IMR-90 (cell line): ENCODE results near the gene GPR161. TPM values are rescaled to one million over a fixed set of nuclear protein-coding genes. Genes with fewer than 3 reads are reported as not detected.

ENCODE experiments used
- ATAC-seq: fragments of 200-7000 bp; cut with Tn5 transposase; 2 replicates; pipeline ENCODE4 v1.9.1; 2020; ENCODE audit warnings: low read depth, mild to moderate bottlenecking, moderate library complexity
- BruUV-seq: library from RNA; stranded (reverse); fragments of 400-500 nt; replicated peaks from 2 replicates; lab custom pipeline; 2021; lab: Mats Ljungman, UMichigan
- CTCF ChIA-PET: fragments of 300-600 bp; formaldehyde crosslinking; extraction: SDS; loops from one replicate; lab custom pipeline; 2021; ENCODE audit warnings: antibody characterized with exemption; lab: Yijun Ruan, JAX
- POLR2A ChIA-PET: fragments of 300-600 bp; sonication (Branson Sonifier 250); formaldehyde crosslinking; loops from one replicate; lab custom pipeline; 2022; ENCODE audit warnings: antibody characterized with exemption; ENCODE audit not compliant: unreplicated experiment; lab: Charles Lee
- DNase-seq: peaks from one replicate; pipeline ENCODE4 v3.0.0; 2013
- H2AFZ ChIP-seq: replicated peaks from 2 replicates; pipeline ENCODE3; 2013; ENCODE audit warnings: low read length, mild to moderate bottlenecking; ENCODE audit not compliant: poor library complexity
- H2AK5ac ChIP-seq: 2 replicates; pipeline ENCODE4 v1.6.1; 2013; ENCODE audit warnings: low read depth, low read length, inconsistent platforms
- H2AK9ac ChIP-seq: replicated peaks from 2 replicates; pipeline ENCODE3; 2013; ENCODE audit warnings: mild to moderate bottlenecking, low read depth, low read length, moderate library complexity; ENCODE audit not compliant: poor library complexity
- H2BK120ac ChIP-seq: 2 replicates; pipeline ENCODE4 v1.6.1; 2013; ENCODE audit warnings: low read depth, low read length, inconsistent platforms
- H2BK15ac ChIP-seq: 3 replicates; pipeline ENCODE4 v1.6.1; 2013; ENCODE audit warnings: low read depth, low read length, inconsistent platforms
- H2BK20ac ChIP-seq: 2 replicates; pipeline ENCODE4 v1.6.1; 2013; ENCODE audit warnings: low read depth, mild to moderate bottlenecking, inconsistent platforms, low read length, moderate library complexity
- H2BK5ac ChIP-seq: 2 replicates; pipeline ENCODE4 v1.6.1; 2013; ENCODE audit warnings: mild to moderate bottlenecking, low read depth, low read length, inconsistent platforms; ENCODE audit not compliant: poor library complexity, severe bottlenecking
- H3K14ac ChIP-seq: replicated peaks from 2 replicates; pipeline ENCODE4 v1.6.1; 2013; ENCODE audit warnings: low read depth, low read length, inconsistent platforms
- H3K18ac ChIP-seq: 2 replicates; pipeline ENCODE4 v1.6.1; 2013; ENCODE audit warnings: low read depth, low read length, control low read depth
- H3K23ac ChIP-seq: 2 replicates; pipeline ENCODE4 v1.6.1; 2013; ENCODE audit warnings: low read depth, low read length, inconsistent platforms
- H3K27ac ChIP-seq: 2 replicates; pipeline ENCODE4 v1.5.1; 2013; ENCODE audit warnings: mild to moderate bottlenecking, control low read depth, low read length; ENCODE audit not compliant: insufficient read depth
- H3K27me3 ChIP-seq: 2 replicates; pipeline ENCODE4 v1.6.1; 2013; ENCODE audit warnings: low read length; ENCODE audit not compliant: control insufficient read depth, insufficient read depth
- H3K36me3 ChIP-seq: 2 replicates; pipeline ENCODE4 v1.6.1; 2013; ENCODE audit warnings: low read length, mixed read lengths; ENCODE audit not compliant: control insufficient read depth, insufficient read depth
- H3K4ac ChIP-seq: 2 replicates; pipeline ENCODE4 v1.6.1; 2013; ENCODE audit warnings: low read depth, low read length, inconsistent platforms
- H3K4me1 ChIP-seq: 2 replicates; pipeline ENCODE4 v1.6.1; 2013; ENCODE audit warnings: low read length, mixed read lengths; ENCODE audit not compliant: control insufficient read depth, insufficient read depth
- H3K4me2 ChIP-seq: 2 replicates; pipeline ENCODE4 v1.6.1; 2013; ENCODE audit warnings: low read depth, mild to moderate bottlenecking, control low read depth, low read length, moderate library complexity
- H3K4me3 ChIP-seq: 2 replicates; pipeline ENCODE4 v1.5.1; 2013; ENCODE audit warnings: low read depth, mild to moderate bottlenecking, control low read depth, low read length, moderate library complexity; ENCODE audit not compliant: insufficient read depth
- H3K56ac ChIP-seq: 2 replicates; pipeline ENCODE4 v1.6.1; 2013; ENCODE audit warnings: low read length, inconsistent platforms; ENCODE audit not compliant: insufficient read depth; ENCODE audit errors: extremely low read depth
- H3K79me1 ChIP-seq, 2 experiments: 2 replicates each; pipeline ENCODE4 v1.6.1; 2013; ENCODE audit warnings: low read length in 2 of 2, inconsistent platforms in 1 of 2, low read depth in 1 of 2
- H3K9ac ChIP-seq: 2 replicates; pipeline ENCODE4 v1.6.1; 2013; ENCODE audit warnings: low read depth, low read length, control low read depth
- H3K9me1 ChIP-seq: 2 replicates; pipeline ENCODE4 v1.6.1; 2013; ENCODE audit warnings: low read length, inconsistent platforms; ENCODE audit not compliant: insufficient read depth
- H3K9me3 ChIP-seq: 2 replicates; pipeline ENCODE4 v1.6.1; 2013; ENCODE audit warnings: low read length; ENCODE audit not compliant: control insufficient read depth, insufficient read depth
- H4K20me1 ChIP-seq: 2 replicates; pipeline ENCODE4 v1.6.1; 2013; ENCODE audit warnings: low read length, inconsistent platforms; ENCODE audit not compliant: insufficient read depth
- H4K5ac ChIP-seq: 2 replicates; pipeline ENCODE4 v1.6.1; 2013; ENCODE audit warnings: mild to moderate bottlenecking, low read depth, low read length, control low read depth
- H4K8ac ChIP-seq, 2 experiments: 2 replicates each; pipeline ENCODE4 v1.6.1; 2013; ENCODE audit warnings: low read depth in 2 of 2, low read length in 2 of 2, control low read depth in 1 of 2, inconsistent platforms in 1 of 2
- H4K91ac ChIP-seq: 2 replicates; pipeline ENCODE4 v1.6.1; 2013; ENCODE audit warnings: low read depth, low read length, inconsistent platforms; ENCODE audit not compliant: insufficient read depth
- CEBPB ChIP-seq: IDR thresholded peaks from 2 replicates; pipeline ENCODE4 v1.6.1; 2012; ENCODE audit warnings: low read depth, low read length, improper control_type of control experiment
- CHD1 ChIP-seq: IDR thresholded peaks from 2 replicates; pipeline ENCODE4 v1.6.1; 2012; ENCODE audit warnings: low read depth, low read length, improper control_type of control experiment
- MAFK ChIP-seq: IDR thresholded peaks from 2 replicates; pipeline ENCODE4 v1.6.1; 2012; ENCODE audit warnings: low read depth, low read length, improper control_type of control experiment
- MAZ ChIP-seq: IDR thresholded peaks from 2 replicates; pipeline ENCODE4 v1.6.1; 2012; ENCODE audit warnings: low read depth, mild to moderate bottlenecking, low read length, improper control_type of control experiment, moderate library complexity, borderline replicate concordance
- RCOR1 ChIP-seq: IDR thresholded peaks from 2 replicates; pipeline ENCODE4 v1.6.1; 2012; ENCODE audit warnings: mild to moderate bottlenecking, low read length, improper control_type of control experiment; ENCODE audit not compliant: insufficient replicate concordance
- RFX5 ChIP-seq: IDR thresholded peaks from 2 replicates; pipeline ENCODE4 v1.8.0; 2012; ENCODE audit warnings: low read depth, mild to moderate bottlenecking, low read length, moderate library complexity
- WGBS, 2 experiments: methylation state at CpG; one replicate each; pipeline versions ENCODE4 v1.1.5 to v1.1.7; 2013; ENCODE audit warnings: missing lambda C conversion rate in 2 of 2; ENCODE audit not compliant: insufficient read length in 1 of 2; ENCODE audit errors: extremely low coverage in 2 of 2; 5-methylcytosine and 5-hydroxymethylcytosine counted together
- dilution Hi-C: fragments of 300-500 bp; cut with HindIII; formaldehyde crosslinking; loops from one replicate; pipeline ENCODE4 v1.14.3; 2018; ENCODE audit warnings: low sequenced_read_pairs; ENCODE audit not compliant: unreplicated experiment
- in situ Hi-C: fragments of 300-500 bp; cut with MboI; formaldehyde crosslinking; loops from 3 replicates; pipeline ENCODE4 v1.14.3; 2019; ENCODE audit warnings: low sequenced_read_pairs, inconsistent platforms, mixed read lengths
- intact Hi-C: fragments of 100-400 bp; cut with micrococcal nuclease; formaldehyde crosslinking; loops from 2 replicates; pipeline ENCODE4 v1.10.0; 2022
- polyA plus RNA-seq, 3 experiments: library from polyadenylated mRNA; depleted of rRNA; stranded (reverse); fragments of >200 nt; gene quantifications; 2 replicates each; pipeline ENCODE4 v1.2.3, GENCODE V29; 2012; ENCODE audit warnings: low replicate concordance in 1 of 3
- total RNA-seq: library from RNA; depleted of rRNA; stranded (reverse); fragments of >200 nt; gene quantifications from 2 replicates; pipeline ENCODE4 v1.2.3, GENCODE V29; 2012
- TF ChIP-seq, protein P1 (sequence below): fragments of 150-350 bp; IDR thresholded peaks from 2 replicates; pipeline ENCODE4 v1.6.1; 2016; ENCODE audit warnings: low read depth, mild to moderate bottlenecking, low read length, moderate library complexity, borderline replicate concordance
- TF ChIP-seq, protein P2 (sequence below): conservative IDR thresholded peaks from 2 replicates; pipeline ENCODE4 v1.5.1; 2012; ENCODE audit warnings: mild to moderate bottlenecking, low read depth, low read length, improper control_type of control experiment

The GPR161 gene
- total and polyA plus RNA-seq, 2 of the 4 experiments (the other 2 are of a cell fraction): 12.5 to 13.3 TPM

DNA sequence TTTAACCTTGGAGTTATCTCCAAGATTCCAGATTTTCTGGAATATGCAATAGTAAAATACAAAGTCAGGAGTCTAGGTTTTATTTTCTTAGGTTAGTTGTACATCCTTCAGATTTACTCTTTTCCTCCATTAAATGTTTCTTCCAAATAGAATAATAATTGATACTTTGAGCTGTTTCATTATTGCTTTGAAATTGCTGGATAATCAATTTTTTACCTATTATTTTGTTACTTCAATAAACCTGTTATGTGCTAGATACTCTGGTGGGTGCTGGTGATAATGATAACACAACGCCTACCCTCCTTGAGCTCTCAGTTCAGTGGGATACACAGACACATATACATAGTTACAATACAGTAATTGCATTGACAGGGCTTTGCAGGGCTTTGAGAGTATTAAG lies 79.4 kb downstream of the GPR161 start:
- no peak for ATAC-seq
- Histone ChIP-seq H2AK5ac (no peak overlapping the region), H2AK9ac (no peak overlapping the region), H3K18ac (no peak overlapping the region), H2BK15ac (no peak overlapping the region), H2BK120ac (no peak overlapping the region), H3K9ac (no peak overlapping the region), H2BK5ac (no peak overlapping the region), H3K4me1 (no peaks in the 10 kb centered on the region), H2BK20ac (no peak overlapping the region), H4K20me1 (no peaks in the 10 kb centered on the region), H3K4ac (no peak overlapping the region), H4K8ac (no peak overlapping the region), H3K36me3 (0 out of 2 replicates have a peak, but pooled peaks cover 2% of the 10 kb centered on the region), H3K27ac (no peak overlapping the region), H4K91ac (no peak overlapping the region), H3K9me3 (no peaks in the 10 kb centered on the region), H3K4me3 (no peak overlapping the region), H3K14ac (no peak overlapping the region), H3K4me2 (no peak overlapping the region), H3K79me1 (peaks cover 12 to 23% of the 10 kb centered on the region in 2 experiments; a peak in 3 of 4 replicates), H3K56ac (no peak overlapping the region), H3K27me3 (no peaks in the 10 kb centered on the region), H3K9me1 (no peaks in the 10 kb centered on the region), H4K5ac (no peak overlapping the region), H3K23ac (no peak overlapping the region), H2AFZ (no peak overlapping the region)
- POLR2A ChIA-PET: no interaction called here
- in situ Hi-C loops (no loop called here), dilution Hi-C loops (no loop called here), intact Hi-C loops (loop anchor here (10.0 kb wide), 1 partner anchor 53 kb away; no protein-coding TSS in a partner anchor)
- CTCF ChIA-PET: no interaction called here
- no peak for TF ChIP-seq MAFK
- TF ChIP-seq MAZ: no peak
- TF ChIP-seq CEBPB: no peak
- TF ChIP-seq CHD1: no peak
- TF ChIP-seq, protein P1, sequence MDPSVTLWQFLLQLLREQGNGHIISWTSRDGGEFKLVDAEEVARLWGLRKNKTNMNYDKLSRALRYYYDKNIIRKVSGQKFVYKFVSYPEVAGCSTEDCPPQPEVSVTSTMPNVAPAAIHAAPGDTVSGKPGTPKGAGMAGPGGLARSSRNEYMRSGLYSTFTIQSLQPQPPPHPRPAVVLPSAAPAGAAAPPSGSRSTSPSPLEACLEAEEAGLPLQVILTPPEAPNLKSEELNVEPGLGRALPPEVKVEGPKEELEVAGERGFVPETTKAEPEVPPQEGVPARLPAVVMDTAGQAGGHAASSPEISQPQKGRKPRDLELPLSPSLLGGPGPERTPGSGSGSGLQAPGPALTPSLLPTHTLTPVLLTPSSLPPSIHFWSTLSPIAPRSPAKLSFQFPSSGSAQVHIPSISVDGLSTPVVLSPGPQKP: no peak
- no peak for TF ChIP-seq RCOR1
- TF ChIP-seq, protein P2, sequence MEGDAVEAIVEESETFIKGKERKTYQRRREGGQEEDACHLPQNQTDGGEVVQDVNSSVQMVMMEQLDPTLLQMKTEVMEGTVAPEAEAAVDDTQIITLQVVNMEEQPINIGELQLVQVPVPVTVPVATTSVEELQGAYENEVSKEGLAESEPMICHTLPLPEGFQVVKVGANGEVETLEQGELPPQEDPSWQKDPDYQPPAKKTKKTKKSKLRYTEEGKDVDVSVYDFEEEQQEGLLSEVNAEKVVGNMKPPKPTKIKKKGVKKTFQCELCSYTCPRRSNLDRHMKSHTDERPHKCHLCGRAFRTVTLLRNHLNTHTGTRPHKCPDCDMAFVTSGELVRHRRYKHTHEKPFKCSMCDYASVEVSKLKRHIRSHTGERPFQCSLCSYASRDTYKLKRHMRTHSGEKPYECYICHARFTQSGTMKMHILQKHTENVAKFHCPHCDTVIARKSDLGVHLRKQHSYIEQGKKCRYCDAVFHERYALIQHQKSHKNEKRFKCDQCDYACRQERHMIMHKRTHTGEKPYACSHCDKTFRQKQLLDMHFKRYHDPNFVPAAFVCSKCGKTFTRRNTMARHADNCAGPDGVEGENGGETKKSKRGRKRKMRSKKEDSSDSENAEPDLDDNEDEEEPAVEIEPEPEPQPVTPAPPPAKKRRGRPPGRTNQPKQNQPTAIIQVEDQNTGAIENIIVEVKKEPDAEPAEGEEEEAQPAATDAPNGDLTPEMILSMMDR: no peak
- TF ChIP-seq RFX5: no peak
- no TSS peak for BruUV-seq
- no CpG with 5 or more reads among the region's 1 CpG for WGBS, 2 experiments
- no peak for DNase-seq
